Stimulated activated naive CD8-positive, alpha-beta T cell treated with anti-CD3 and anti-CD28 coated beads, Interleukin-15, Interleukin-2, amounts not matched to agents 100 ng/mL and 50 ng/mL, for 24 hours (primary cell): ENCODE data around the gene DAPL1.

Source experiments
- H3K27ac Mint-ChIP-seq: one replicate; pipeline ENCODE4 v1.8.0; 2021; ENCODE audit warnings: mild to moderate bottlenecking, mixed read lengths
- H3K27me3 Mint-ChIP-seq: one replicate; pipeline ENCODE4 v1.8.0; 2021; ENCODE audit warnings: mixed read lengths
- H3K36me3 Mint-ChIP-seq: one replicate; pipeline ENCODE4 v1.8.0; 2021; ENCODE audit warnings: low read depth, mixed read lengths
- H3K4me1 Mint-ChIP-seq: one replicate; pipeline ENCODE4 v1.8.0; 2021; ENCODE audit warnings: low read depth, mixed read lengths
- H3K4me3 Mint-ChIP-seq: one replicate; pipeline ENCODE4 v1.8.0; 2021; ENCODE audit warnings: mild to moderate bottlenecking, mixed read lengths
- H3K9me3 Mint-ChIP-seq: one replicate; pipeline ENCODE4 v1.8.0; 2021; ENCODE audit warnings: mixed read lengths

Gene DAPL1

DNA sequence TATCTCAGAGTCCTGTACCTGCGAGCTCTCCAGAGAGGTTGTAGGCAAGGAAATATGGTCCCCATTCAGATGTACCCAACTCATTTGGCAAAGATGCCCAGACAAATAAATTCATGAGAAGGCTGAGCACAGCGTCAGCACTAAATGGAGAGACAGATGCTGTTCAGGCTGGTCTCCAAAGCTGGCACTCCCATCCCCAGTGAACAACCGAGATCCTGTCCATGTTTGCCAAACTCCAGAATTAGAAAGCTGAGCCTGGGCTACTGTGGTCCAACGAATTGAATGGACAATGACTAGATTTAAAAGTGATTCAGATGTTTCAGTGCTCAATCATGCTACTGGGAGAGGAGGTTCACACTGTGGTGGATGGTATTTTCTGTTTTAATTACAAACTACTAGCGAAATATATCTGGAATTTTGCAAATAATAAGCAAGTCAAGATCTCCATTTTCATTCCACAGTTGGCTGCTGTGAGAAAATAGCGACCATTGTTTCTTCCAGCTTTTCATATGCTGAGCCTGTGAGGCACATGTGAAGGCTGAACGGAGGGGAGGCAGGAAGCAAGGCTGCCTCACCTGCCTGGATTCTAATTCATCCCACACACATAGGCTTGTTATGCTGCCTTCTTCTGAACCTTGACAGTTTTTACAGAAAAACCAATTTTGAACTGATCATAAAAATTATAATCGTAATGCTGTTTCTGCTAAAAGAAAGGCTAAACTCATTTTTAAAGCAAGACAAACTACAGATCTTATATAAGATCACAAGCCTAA lies 22.6 kb upstream of the DAPL1 start:
- Mint-ChIP-seq H3K27me3 (peaks cover 4% of the 10 kb centered on the region), H3K27ac (no peak overlapping the region)

GRCh38 chr2:158773121-158773520 lies 22.0 kb upstream of the DAPL1 start:
- H3K27ac Mint-ChIP-seq = no peak overlapping the region
- no peaks in the 10 kb centered on the region for H3K4me1 Mint-ChIP-seq
- no peaks in the 10 kb centered on the region for H3K9me3 Mint-ChIP-seq
- no peak overlapping the region for H3K4me3 Mint-ChIP-seq
- H3K36me3 Mint-ChIP-seq = no peaks in the 10 kb centered on the region
- H3K27me3 Mint-ChIP-seq = peaks cover 4% of the 10 kb centered on the region

More for the DNA sequence above, 22.6 kb upstream of the DAPL1 start:
- H3K36me3 Mint-ChIP-seq = no peaks in the 10 kb centered on the region
- no peaks in the 10 kb centered on the region for H3K4me1 Mint-ChIP-seq
- no peaks in the 10 kb centered on the region for H3K9me3 Mint-ChIP-seq
- H3K4me3 Mint-ChIP-seq = no peak overlapping the region

- Mint-ChIP-seq H3K36me3 (no peaks in the 10 kb centered on the region), H3K27ac (no peak overlapping the region), H3K4me3 (no peak overlapping the region), H3K9me3 (no peaks in the 10 kb centered on the region), H3K4me1 (no peaks in the 10 kb centered on the region), H3K27me3 (peaks cover 8% of the 10 kb centered on the region)
Measured at GRCh38 chr2:158774681-158775080, 20.4 kb upstream of the DAPL1 start.

DNA sequence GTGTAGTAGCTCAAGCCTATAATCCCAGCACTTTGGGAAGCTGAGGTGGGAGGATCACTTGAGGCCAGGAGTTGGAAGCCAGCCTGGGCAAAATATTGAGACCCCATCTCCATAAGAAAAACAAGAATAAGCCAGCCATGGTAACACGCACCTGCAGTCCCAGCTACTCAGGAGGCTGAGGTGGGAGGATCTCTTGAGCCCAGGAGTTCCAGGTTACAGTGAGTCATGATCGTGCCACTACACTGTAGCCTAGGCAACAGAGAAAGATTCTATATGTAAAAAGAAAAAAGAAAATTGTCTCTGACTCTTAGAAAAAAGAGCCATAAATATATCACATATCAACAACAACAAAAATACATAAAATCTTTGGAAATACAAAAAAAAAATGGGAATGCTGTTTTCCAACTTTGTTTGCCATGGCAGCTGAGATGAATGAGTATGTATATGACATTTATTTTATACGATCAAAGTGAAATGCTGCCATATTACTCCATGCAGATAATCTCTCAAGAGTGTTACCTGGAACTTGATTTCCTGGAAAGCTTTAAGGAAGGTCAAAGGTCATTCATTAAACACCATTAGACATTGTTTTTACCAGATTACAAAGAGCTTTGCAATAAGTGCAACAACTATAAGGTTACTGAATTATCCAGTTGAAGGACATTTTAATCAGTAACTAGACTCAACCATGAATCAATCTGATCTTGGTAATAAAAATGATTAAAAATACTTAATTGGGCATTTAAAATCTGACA lies 19.7 kb upstream of the DAPL1 start:
- Mint-ChIP-seq H3K4me3 (no peak overlapping the region), H3K4me1 (no peaks in the 10 kb centered on the region), H3K27ac (no peak overlapping the region), H3K36me3 (no peaks in the 10 kb centered on the region), H3K27me3 (peaks cover 8% of the 10 kb centered on the region), H3K9me3 (no peaks in the 10 kb centered on the region)

DNA sequence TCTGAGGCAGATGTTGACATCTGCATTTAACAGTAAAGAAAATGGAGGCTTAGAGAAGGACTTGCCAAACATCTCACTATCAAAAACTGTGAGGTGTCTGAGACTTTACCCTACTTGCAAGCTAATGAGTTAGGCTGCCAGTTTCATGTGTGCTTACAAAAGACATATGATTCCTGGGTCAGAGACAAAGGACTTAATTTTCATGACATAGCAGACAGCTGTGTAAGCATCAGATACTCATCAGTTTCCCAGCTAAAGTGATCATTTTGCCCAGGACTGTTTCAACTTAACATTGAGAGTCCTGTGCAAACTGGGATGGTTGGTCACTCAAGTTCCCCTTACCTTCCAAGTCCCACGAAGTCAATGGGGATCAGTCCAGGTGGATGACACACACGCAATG lies 18.9 kb upstream of the DAPL1 start:
- H3K27me3 Mint-ChIP-seq = peaks cover 12% of the 10 kb centered on the region
- no peak overlapping the region for H3K4me3 Mint-ChIP-seq
- no peak overlapping the region for H3K27ac Mint-ChIP-seq
- no peaks in the 10 kb centered on the region for H3K4me1 Mint-ChIP-seq
- H3K36me3 Mint-ChIP-seq = no peaks in the 10 kb centered on the region
- H3K9me3 Mint-ChIP-seq = no peaks in the 10 kb centered on the region

DNA sequence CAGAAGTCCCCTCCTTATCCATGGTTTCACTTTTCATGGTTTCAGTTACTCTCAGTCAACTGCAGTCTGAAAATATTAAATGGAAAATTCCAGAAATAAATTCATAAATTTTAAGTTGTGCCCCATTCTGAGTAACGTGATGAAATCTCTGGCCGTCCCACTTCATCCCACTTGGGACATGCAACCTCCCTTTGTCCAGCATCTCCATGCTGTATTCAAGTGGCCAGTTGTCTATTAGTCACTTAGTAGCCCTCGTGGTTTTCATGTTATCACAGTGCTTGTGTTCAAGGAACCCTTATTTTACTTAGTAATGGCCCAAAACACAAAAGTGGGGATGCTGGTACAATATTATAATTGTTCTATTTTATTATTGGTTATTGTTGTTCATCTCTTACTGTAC lies 18.0 kb upstream of the DAPL1 start:
- Mint-ChIP-seq H3K36me3 (no peaks in the 10 kb centered on the region), H3K4me3 (no peak overlapping the region), H3K4me1 (no peaks in the 10 kb centered on the region), H3K27me3 (peaks cover 18% of the 10 kb centered on the region), H3K9me3 (no peaks in the 10 kb centered on the region), H3K27ac (no peak overlapping the region)

DNA sequence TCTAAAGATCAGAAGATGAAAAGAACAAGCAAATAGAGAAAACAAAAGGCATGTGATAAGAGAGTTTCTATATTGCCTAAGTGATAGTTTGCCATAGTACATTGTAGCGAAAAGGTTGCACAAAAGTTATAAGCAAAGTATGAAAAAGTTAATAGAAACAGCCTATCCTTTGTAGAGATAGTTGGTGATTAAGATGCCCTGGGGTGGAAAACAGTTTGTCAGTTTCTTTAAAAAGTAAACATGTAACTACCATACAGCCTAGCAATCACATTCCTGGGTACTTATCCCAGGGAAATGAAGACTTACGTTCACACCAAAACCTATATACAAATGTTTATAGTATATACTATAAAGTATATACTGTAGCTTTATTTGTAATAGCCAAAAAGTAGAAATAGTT lies 16.9 kb upstream of the DAPL1 start:
- no peaks in the 10 kb centered on the region for H3K36me3 Mint-ChIP-seq
- H3K27ac Mint-ChIP-seq = no peak overlapping the region
- no peaks in the 10 kb centered on the region for H3K9me3 Mint-ChIP-seq
- H3K27me3 Mint-ChIP-seq = peaks cover 26% of the 10 kb centered on the region
- no peak overlapping the region for H3K4me3 Mint-ChIP-seq
- H3K4me1 Mint-ChIP-seq = no peaks in the 10 kb centered on the region

GRCh38 chr2:158779621-158780020 lies 15.5 kb upstream of the DAPL1 start:
- Mint-ChIP-seq H3K27me3 (peaks cover 26% of the 10 kb centered on the region), H3K36me3 (no peaks in the 10 kb centered on the region), H3K9me3 (no peaks in the 10 kb centered on the region), H3K4me1 (no peaks in the 10 kb centered on the region), H3K4me3 (no peak overlapping the region), H3K27ac (no peak overlapping the region)

GRCh38 chr2:158781353-158781961 lies 13.7 kb upstream of the DAPL1 start:
- Mint-ChIP-seq H3K9me3 (no peaks in the 10 kb centered on the region), H3K27ac (no peak overlapping the region), H3K36me3 (no peaks in the 10 kb centered on the region), H3K27me3 (peaks cover 22% of the 10 kb centered on the region), H3K4me1 (no peaks in the 10 kb centered on the region), H3K4me3 (no peak overlapping the region)

GRCh38 chr2:158782136-158782535 lies 13.0 kb upstream of the DAPL1 start:
- no peaks in the 10 kb centered on the region for H3K4me1 Mint-ChIP-seq
- H3K9me3 Mint-ChIP-seq = no peaks in the 10 kb centered on the region
- H3K36me3 Mint-ChIP-seq = no peaks in the 10 kb centered on the region
- H3K4me3 Mint-ChIP-seq = no peak overlapping the region
- H3K27me3 Mint-ChIP-seq = peaks cover 22% of the 10 kb centered on the region
- no peak overlapping the region for H3K27ac Mint-ChIP-seq

DNA sequence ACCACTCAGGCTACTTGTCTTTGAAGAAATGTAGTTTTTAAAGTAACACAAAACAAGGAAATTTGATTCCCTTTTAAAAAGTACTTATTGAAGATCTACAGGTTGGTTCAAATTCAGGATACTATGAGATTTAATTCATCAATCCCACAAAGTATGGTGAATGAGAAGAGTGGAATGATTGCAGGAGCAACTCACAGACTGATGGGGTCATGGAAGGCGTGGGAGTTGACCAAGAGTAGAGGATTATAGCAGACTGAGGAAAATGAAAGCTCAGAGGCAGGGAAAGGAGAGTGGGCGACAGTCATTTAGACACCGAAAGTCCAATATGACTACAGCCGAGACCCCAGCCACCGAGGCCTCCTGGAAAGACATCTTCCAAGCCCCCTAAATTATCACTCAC lies 12.5 kb upstream of the DAPL1 start:
- Mint-ChIP-seq H3K27me3 (peaks cover 22% of the 10 kb centered on the region), H3K4me3 (no peak overlapping the region), H3K36me3 (no peaks in the 10 kb centered on the region), H3K9me3 (no peaks in the 10 kb centered on the region), H3K4me1 (no peaks in the 10 kb centered on the region), H3K27ac (no peak overlapping the region)

- Mint-ChIP-seq H3K27me3 (peaks cover 18% of the 10 kb centered on the region), H3K9me3 (no peaks in the 10 kb centered on the region), H3K27ac (no peak overlapping the region), H3K4me3 (no peak overlapping the region), H3K4me1 (no peaks in the 10 kb centered on the region), H3K36me3 (no peaks in the 10 kb centered on the region)
Measured at GRCh38 chr2:158783923-158784322, 11.2 kb upstream of the DAPL1 start.

- Mint-ChIP-seq H3K9me3 (no peaks in the 10 kb centered on the region), H3K4me1 (no peaks in the 10 kb centered on the region), H3K27me3 (peaks cover 9% of the 10 kb centered on the region), H3K4me3 (no peak overlapping the region), H3K27ac (no peak overlapping the region), H3K36me3 (no peaks in the 10 kb centered on the region)
Measured at GRCh38 chr2:158786897-158787296, 8.2 kb upstream of the DAPL1 start.

GRCh38 chr2:158788951-158789350 lies 6.2 kb upstream of the DAPL1 start:
- Mint-ChIP-seq H3K27ac (no peak overlapping the region), H3K27me3 (peaks cover 5% of the 10 kb centered on the region), H3K9me3 (no peaks in the 10 kb centered on the region), H3K36me3 (no peaks in the 10 kb centered on the region), H3K4me1 (no peaks in the 10 kb centered on the region), H3K4me3 (no peak overlapping the region)

GRCh38 chr2:158796652-158797051 lies 1.5 kb downstream of the DAPL1 start:
- Mint-ChIP-seq H3K9me3 (no peaks in the 10 kb centered on the region), H3K4me1 (no peaks in the 10 kb centered on the region), H3K36me3 (no peaks in the 10 kb centered on the region), H3K27ac (no peak overlapping the region), H3K27me3 (peaks cover 26% of the 10 kb centered on the region), H3K4me3 (no peak overlapping the region)
